NCI-H128 (cell line): ENCODE results near the gene IMMP2L.
"Not testable (repeated sequence)": the region's sequence is repeated elsewhere in the genome, so short reads cannot be mapped to it uniquely, and the experiment has no call there.

Experiments
- DNase-seq: peaks from one replicate; lab custom pipeline; 2025; ENCODE audit not compliant: unreplicated experiment; lab: John Stamatoyannopoulos, UW

IMMP2L gene

DNA sequence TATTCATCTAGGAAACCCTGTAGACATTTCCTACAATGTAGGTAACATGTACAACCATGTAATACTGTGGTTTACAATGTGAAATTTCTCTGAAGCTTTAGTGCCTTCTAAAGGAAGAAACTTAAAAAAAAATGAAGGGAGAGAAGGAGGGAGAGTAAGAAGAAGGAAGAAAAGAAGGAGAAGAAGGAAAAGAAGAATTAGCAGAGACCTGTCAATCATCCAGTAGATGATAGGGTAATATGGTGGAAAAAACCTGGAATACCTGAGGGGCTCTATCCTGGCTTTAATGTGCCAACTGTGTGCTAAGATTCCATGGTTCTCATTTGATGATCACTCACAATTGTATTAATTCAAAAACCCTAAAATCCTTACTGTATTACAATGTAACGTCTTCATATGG, 474.0 kb downstream of the IMMP2L start:
- DNase-seq, result no peak

- DNase-seq, result no peak
Observed at GRCh38 chr7:111086532-111086931, 475.8 kb downstream of the IMMP2L start.

DNA sequence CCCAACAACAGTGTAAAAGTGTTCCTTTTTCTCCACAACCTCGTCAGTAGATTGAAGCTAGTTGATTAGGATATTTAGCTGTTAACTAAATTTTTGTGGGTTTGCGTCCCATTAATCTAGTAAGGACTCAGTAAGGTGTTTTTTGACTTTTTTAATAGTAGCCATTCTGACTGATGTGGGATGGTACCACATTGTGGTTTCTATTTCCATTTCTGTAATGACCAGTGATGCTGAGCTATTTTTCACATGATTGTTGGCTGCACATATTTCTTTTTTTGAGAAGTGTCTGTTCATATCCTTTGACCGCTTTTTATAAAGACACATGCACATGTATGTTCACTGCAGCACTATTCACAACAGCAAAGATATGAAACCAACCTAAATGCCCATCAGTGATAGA, 476.9 kb downstream of the IMMP2L start:
- DNase-seq, result no peak

DNA sequence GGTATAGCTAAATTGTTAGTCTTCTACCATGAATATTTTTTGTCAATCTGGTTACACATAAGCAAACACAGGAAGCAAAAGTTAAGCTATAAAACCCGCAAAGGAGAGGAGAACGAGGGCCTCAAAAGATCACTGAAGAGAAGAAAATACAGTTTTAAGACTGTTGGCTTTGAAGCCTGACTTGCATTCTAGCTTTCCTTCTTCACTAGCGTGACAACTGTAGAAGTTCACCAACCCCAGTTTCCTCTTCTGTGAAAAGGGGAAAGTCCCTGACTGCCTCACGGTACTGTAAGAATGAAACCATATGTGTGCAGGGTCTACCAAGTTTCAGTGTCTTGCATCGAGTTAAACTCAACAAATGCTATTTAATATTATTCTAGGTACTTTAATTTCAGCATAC, 478.9 kb downstream of the IMMP2L start:
- no peak for DNase-seq

GRCh38 chr7:111082351-111082750, 479.9 kb downstream of the IMMP2L start:
- no peak for DNase-seq

DNA sequence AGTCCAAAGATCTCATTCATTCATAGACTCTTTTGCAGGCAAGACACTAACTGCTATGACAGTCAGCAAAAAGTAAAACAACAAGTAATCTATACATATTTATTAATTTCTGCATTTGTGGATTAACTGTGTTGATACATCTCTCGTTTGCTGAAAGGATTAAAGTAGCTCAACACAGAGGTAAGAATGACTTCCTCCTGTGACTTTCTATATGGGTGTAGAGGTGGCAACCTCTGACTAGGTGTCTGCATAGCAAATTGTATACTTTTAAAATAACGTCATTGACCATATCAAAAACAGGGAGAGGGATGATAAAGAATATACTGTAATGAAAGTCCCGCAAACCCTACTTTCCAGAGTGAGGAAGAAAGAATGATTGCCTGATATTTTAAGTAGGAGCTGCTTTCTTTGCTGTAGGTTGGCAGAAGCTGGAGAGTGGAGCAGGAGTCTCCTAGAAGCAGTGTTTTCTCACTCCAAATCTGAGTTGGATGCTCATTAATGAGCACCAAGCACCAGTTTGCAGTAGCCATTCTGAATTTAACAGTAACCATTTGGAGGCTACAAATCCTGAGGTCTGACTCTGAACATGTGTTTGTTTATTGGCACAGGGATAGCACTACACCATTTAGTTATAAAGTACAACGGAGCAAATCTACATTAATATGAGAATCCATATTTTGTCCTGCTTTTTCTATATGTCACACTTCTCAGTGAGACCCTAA, 480.6 kb downstream of the IMMP2L start:
- DNase-seq, result no peak

DNA sequence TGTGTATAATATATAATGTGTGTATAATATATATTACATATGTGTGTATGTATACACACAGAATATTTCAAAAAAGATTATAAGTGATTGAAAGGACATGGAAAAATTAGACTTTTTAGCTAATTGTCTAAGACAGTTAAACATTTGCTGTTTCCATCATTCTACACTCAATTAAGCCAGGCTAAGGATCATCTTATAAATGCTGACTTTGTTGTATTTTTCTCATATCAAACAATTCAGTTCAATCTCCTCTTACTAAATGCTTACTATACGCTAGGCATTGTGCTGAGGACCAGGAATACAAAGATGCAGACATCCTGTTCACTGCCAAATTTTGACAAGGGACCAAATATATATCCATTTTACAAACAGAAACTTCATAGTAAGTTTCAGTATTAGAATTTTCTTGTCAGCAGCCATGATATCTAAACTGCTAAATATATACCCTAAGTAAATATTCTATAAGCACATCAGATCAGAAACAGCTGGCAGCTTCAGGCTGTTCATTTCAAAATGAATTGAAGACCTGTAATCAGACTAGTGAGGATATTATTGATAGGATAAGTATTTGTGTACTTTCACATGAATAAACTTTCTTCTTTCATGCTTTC, 481.7 kb downstream of the IMMP2L start:
- no peak for DNase-seq

GRCh38 chr7:111077001-111077400, 485.3 kb downstream of the IMMP2L start:
- no peak for DNase-seq

DNA sequence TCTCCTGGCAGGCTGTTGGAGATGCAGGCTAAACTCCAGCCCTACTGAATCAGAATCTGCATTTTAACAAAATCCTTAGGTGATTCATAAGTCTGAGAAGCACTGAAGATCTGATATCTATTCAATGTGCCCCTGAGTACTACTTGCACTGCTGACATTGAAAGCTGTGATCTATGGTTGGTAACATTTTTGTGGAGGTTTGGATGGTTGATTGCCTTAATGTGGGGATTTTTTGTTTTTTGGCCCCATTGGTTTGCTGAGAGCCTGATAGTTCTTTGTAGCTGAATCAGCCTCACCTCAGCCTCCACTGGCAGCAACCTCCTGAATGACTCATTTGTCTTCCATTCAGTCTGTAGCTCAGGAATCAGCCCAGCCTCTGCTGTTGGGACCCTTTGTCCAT, 486.1 kb downstream of the IMMP2L start:
- no peak for DNase-seq

GRCh38 chr7:111075498-111075897, 486.8 kb downstream of the IMMP2L start:
- no peak for DNase-seq

DNA sequence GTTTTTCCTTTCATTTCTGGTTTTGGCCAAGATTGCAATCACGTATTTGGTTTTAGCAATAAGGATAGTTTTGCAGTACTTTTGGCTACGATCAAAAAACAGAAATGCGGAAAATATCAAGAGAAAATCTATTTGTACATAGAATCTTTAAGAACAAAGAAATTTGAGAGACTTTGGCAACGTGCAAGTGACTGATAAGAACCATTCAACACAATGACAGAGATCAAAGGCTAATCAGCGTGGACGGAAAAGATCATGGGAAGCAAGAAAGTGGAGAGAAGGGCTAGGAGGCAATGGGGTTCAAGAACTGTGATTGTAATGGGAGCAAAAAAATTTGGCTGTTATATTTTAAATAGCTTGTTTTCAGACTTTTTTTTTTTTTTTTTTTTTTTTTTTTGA, 487.5 kb downstream of the IMMP2L start:
- DNase-seq, result no peak

- DNase-seq, result no peak
Observed at GRCh38 chr7:111074071-111074747, 488.1 kb downstream of the IMMP2L start.

GRCh38 chr7:111072658-111073057, 489.6 kb downstream of the IMMP2L start:
- not testable (repeated sequence) for DNase-seq

DNA sequence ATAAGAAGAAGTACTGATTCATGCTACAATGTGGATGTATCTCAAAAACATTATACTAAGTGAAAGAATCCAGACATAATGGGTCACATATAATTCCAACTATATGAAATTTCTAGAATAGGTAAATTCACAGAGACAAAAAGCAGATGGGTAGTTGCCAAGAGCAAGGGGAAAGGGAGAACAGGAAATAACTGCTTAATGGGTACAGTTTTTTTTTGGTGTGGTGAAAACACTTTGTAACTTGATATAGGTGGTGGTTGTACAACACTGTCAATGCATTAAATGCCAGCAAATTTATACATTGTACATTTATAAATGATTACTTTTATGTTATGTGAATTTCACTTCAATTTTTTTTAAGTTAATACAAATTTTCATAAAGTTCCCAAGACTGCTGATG, 490.7 kb downstream of the IMMP2L start:
- no peak for DNase-seq

DNA sequence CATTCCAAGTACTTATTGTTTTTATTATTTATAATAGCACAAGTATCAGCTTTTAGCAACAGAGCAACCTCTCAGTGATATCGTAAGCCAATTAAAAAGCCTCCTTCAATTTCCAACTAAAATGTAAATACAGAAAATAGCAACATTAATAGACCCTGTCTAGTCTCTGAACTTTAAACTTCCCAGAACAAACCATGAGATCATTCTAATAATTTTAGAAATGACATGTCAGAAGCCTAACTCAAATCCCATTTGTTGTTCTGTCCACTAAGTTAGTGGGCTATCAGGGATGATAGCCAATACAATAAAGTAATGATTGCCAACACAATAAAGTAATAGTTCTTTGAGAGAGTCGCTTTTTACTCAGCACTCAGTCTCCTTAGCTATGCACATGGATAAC, 493.7 kb downstream of the IMMP2L start:
- no peak for DNase-seq

DNA sequence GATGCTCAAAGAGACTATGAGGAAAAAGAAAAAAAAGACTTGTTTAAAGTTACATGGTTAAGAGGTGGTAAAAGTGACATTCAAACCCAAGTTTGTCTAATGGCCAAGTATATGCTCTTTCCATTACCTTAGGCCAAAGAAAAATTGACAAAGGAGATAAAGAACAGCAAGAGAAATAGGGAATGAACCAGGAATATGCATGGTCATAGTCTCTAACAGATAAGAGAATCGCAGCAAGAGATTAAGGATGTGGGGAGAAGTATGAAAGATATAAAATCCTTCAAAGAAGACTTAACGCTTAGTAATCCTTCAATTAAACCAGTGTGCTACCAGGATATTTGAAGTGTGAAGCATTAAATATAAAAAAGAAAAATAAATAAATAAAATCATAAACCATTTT, 494.6 kb downstream of the IMMP2L start:
- no peak for DNase-seq

DNA sequence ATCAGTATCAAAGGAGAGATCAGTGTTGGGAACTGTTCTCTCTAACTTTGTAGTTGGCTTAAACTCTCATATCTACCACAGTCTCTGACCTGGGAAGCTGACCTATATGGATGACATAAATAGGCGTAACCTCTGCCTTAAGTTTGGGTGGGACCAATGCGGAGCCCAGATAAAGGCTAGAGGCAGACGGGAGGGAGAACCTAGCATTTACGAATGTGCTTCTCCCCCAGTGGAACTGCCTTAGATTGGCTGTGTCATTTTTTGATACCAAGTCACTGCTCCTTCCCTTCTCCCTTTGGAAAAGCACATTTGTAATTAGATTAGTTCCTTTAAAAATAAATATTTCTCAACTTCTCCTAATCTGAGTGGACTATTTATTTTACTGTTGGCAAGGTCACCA, 495.0 kb downstream of the IMMP2L start:
- no peak for DNase-seq

- DNase-seq, result no peak
Observed at GRCh38 chr7:111063166-111063565, 499.1 kb downstream of the IMMP2L start.

DNA sequence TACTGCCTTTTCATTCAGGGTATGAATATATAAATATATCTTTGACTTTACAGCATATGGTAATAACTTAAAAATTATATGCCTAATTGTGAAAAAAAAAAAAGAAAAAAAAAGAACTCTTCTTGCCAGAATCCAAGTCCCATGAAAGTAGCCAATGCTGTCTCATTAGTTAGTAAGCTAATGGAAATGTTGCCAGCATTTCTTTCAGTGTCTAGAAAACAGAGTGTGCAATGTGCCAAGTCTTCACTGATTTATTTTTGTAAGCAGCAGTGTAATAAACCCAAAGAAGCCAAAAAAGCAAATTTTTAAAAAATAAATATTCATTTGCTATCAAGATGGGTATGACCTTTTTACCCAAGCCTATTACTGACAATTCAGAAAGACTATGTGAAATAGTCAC, 502.5 kb downstream of the IMMP2L start:
- no peak for DNase-seq

GRCh38 chr7:111057066-111057465, 505.2 kb downstream of the IMMP2L start:
- no peak for DNase-seq

DNA sequence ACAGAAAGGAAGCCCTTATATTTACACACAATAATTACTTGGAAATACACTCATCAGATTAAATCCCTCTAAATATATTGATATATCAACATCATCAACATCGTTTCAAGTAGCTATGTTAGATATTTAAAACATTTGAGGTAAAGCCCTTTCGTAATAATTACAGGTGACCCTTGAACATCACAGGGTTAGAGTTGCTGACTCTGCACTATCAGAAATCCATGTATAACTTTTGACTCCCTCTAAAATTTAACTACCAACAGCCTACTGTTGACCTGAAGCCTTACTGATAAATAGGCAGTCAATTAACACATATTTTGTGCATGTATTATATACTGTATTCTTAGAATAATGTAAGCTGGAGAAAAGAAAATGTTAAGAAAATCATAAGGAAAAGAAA, 505.9 kb downstream of the IMMP2L start:
- no peak for DNase-seq

DNA sequence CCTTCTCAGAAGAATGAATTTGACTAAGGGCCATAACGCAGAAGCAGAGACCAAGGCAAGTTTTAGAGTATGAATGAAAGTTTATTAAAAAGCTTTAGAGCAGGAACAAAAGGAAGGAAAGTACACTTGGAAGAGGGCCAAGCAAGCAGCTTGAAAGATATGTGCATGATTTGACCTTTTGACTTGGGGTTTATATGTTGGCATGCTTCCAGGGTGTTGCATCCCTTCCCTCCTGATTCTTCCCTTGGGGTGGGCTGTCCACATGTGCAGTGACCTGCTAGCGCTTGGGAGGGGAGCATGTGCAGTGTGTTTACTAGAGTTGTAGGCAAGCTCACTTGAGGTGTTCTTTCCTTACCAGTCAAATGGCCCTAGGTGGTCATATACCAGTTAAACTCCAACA, 509.3 kb downstream of the IMMP2L start:
- DNase-seq, result no peak
